DMS153 treated with DMSO at 0.1 percent for 48 hours (cell line): Measurements from ENCODE around the gene MAP2K7.
"Not testable (repeated sequence)": the region's sequence is repeated elsewhere in the genome, so short reads cannot be mapped to it uniquely, and the experiment has no call there.

Experiments used
- DNase-seq: peaks from one replicate; lab custom pipeline; 2025; ENCODE audit not compliant: unreplicated experiment; lab: John Stamatoyannopoulos, UW

MAP2K7 gene

GRCh38 chr19:7928741-7929701, 25.3 kb downstream of the MAP2K7 start:
- DNase-seq = no peak

- not testable (repeated sequence) for DNase-seq
Measured at GRCh38 chr19:7930030-7930429, 26.4 kb downstream of the MAP2K7 start.

GRCh38 chr19:7930765-7931164, 27.1 kb downstream of the MAP2K7 start:
- no peak for DNase-seq

GRCh38 chr19:7931221-7932061, 27.8 kb downstream of the MAP2K7 start:
- no peak for DNase-seq

GRCh38 chr19:7932276-7932929, 28.7 kb downstream of the MAP2K7 start:
- DNase-seq = no peak

GRCh38 chr19:7932930-7933300, 29.2 kb downstream of the MAP2K7 start:
- no peak for DNase-seq

GRCh38 chr19:7933411-7933810, 29.7 kb downstream of the MAP2K7 start:
- DNase-seq = no peak

- DNase-seq = no peak
Measured at GRCh38 chr19:7933828-7934725, 30.4 kb downstream of the MAP2K7 start.

- no peak for DNase-seq
Measured at GRCh38 chr19:7934766-7935165, 31.1 kb downstream of the MAP2K7 start.

GRCh38 chr19:7940841-7941240, 37.2 kb downstream of the MAP2K7 start:
- DNase-seq = no peak

- no peak for DNase-seq
Measured at GRCh38 chr19:7941895-7942596, 38.4 kb downstream of the MAP2K7 start.

- DNase-seq = no peak
Measured at GRCh38 chr19:7942981-7943443, 39.3 kb downstream of the MAP2K7 start.

- peak; percentile 95 for DNase-seq
Measured at GRCh38 chr19:7943444-7944176, 39.9 kb downstream of the MAP2K7 start, which contains the start of gene TIMM44. TIMM44 (minus strand) TSS chr19:7943666; CDS start chr19:7943651, 15 bp downstream.

GRCh38 chr19:7944177-7944761, 40.6 kb downstream of the MAP2K7 start:
- DNase-seq = peak; percentile 68

GRCh38 chr19:7947939-7948338, 44.3 kb downstream of the MAP2K7 start:
- DNase-seq = no peak

- no peak for DNase-seq
Measured at GRCh38 chr19:7953060-7953459, 49.4 kb downstream of the MAP2K7 start.

GRCh38 chr19:7953576-7953975, 49.9 kb downstream of the MAP2K7 start:
- DNase-seq = no peak

- DNase-seq = no peak
Measured at GRCh38 chr19:7955696-7956095, 52.0 kb downstream of the MAP2K7 start.
